Muscle of back (tissue), 13 donors: ENCODE measurements around the gene ATP6V0D1. TPM values are rescaled to one million over a fixed set of nuclear protein-coding genes. Genes with fewer than 3 reads are reported as not detected.
"Not testable (repeated sequence)": the region's sequence is repeated elsewhere in the genome, so short reads cannot be mapped to it uniquely, and the experiment has no call there.

Source experiments
- DNase-seq, 3 donors: peaks; one replicate each; pipeline versions ENCODE4 v3.0.0 to v3.0.0-alpha.2; 2013
- long read RNA-seq, 9 donors: transcript quantifications; one replicate each; lab custom pipeline, GENCODE V29; 2026
- polyA plus RNA-seq, 10 donors: library from polyadenylated mRNA; unstranded; fragments of 120-200 nt; gene quantifications; one replicate each; pipeline ENCODE4 v1.2.1, GENCODE V29; 2013; ENCODE audit not compliant: insufficient read length in 10 of 10

Gene ATP6V0D1
- polyA plus RNA-seq = 10 to 100 TPM; 51.9 to 64.9 (median 60.4) TPM
- long read RNA-seq, donor 1, transcript ATP6V0D1-201 (8 exons, 1,716 nt) = major isoform, 17 of 17 reads
- long read RNA-seq, donor 1, partial matches to known transcripts = 0 of 17 reads
- long read RNA-seq, donor 1, other reads (novel, unspliced or antisense) = 0 of 17 reads
- long read RNA-seq, donor 2, transcript ATP6V0D1-201 (8 exons, 1,716 nt) = major isoform, 15 of 25 reads
- long read RNA-seq, donor 2, partial matches to known transcripts = 9 of 25 reads
- long read RNA-seq, donor 2, other reads (novel, unspliced or antisense) = 0 of 25 reads
- long read RNA-seq, donor 3 = 0 reads
- long read RNA-seq, donor 4, transcript ATP6V0D1-201 (8 exons, 1,716 nt) = major isoform, 7 of 8 reads
- long read RNA-seq, donor 4, partial matches to known transcripts = 0 of 8 reads
- long read RNA-seq, donor 4, other reads (novel, unspliced or antisense) = 0 of 8 reads
- long read RNA-seq, donor 5, transcript ATP6V0D1-201 (8 exons, 1,716 nt) = major isoform, 32 of 32 reads
- long read RNA-seq, donor 5, partial matches to known transcripts = 0 of 32 reads
- long read RNA-seq, donor 5, other reads (novel, unspliced or antisense) = 0 of 32 reads
- long read RNA-seq, donor 6, transcript ATP6V0D1-201 (8 exons, 1,716 nt) = major isoform, 26 of 26 reads
- long read RNA-seq, donor 6, partial matches to known transcripts = 0 of 26 reads
- long read RNA-seq, donor 6, other reads (novel, unspliced or antisense) = 0 of 26 reads
- long read RNA-seq, donor 7, transcript ATP6V0D1-201 (8 exons, 1,716 nt) = major isoform, 18 of 19 reads
- long read RNA-seq, donor 7, partial matches to known transcripts = 0 of 19 reads
- long read RNA-seq, donor 7, other reads (novel, unspliced or antisense) = 0 of 19 reads
- long read RNA-seq, donor 8, transcript ATP6V0D1-201 (8 exons, 1,716 nt) = major isoform, 9 of 9 reads
- long read RNA-seq, donor 8, partial matches to known transcripts = 0 of 9 reads
- long read RNA-seq, donor 8, other reads (novel, unspliced or antisense) = 0 of 9 reads
- long read RNA-seq, donor 9, partial matches to known transcripts = 0 of 1 reads
- long read RNA-seq, donor 9, other reads (novel, unspliced or antisense) = 0 of 1 reads

- DNase-seq = peak; percentile 98 to 100 (median 100)
Observed at GRCh38 chr16:67480833-67481560, at the start of gene ATP6V0D1. ATP6V0D1 (minus strand) TSS chr16:67481157; CDS start chr16:67481086, 71 bp downstream.

- DNase-seq = peak; percentile 57 to 83 (median 66)
Observed at GRCh38 chr16:67530013-67530939, 49.3 kb upstream of the ATP6V0D1 start.

GRCh38 chr16:67529582-67530012 lies 48.6 kb upstream of the ATP6V0D1 start:
- no peak for DNase-seq

GRCh38 chr16:67528870-67529581 lies 48.1 kb upstream of the ATP6V0D1 start:
- peak in 1 of 3 donors; percentile 82 for DNase-seq

GRCh38 chr16:67528222-67528869 lies 47.4 kb upstream of the ATP6V0D1 start, which contains the start of gene RIPOR1:
RIPOR1 (plus strand) TSS chr16:67528829; CDS start chr16:67538447, 9,618 bp downstream.
- peak in 1 of 3 donors; percentile 54 for DNase-seq

- DNase-seq = no peak
Observed at GRCh38 chr16:67526149-67526791, 45.3 kb upstream of the ATP6V0D1 start.

GRCh38 chr16:67525176-67525860 lies 44.4 kb upstream of the ATP6V0D1 start:
- DNase-seq = no peak

- peak; percentile 95 to 96 (median 96) for DNase-seq
Observed at GRCh38 chr16:67521095-67521804, 40.3 kb upstream of the ATP6V0D1 start.

GRCh38 chr16:67519242-67519641 lies 38.3 kb upstream of the ATP6V0D1 start:
- no peak for DNase-seq

GRCh38 chr16:67518676-67519075 lies 37.7 kb upstream of the ATP6V0D1 start:
- no peak for DNase-seq

- no peak for DNase-seq
Observed at GRCh38 chr16:67517661-67518423, 36.9 kb upstream of the ATP6V0D1 start.

- no peak for DNase-seq
Observed at GRCh38 chr16:67517155-67517445, 36.1 kb upstream of the ATP6V0D1 start.

- no peak for DNase-seq
Observed at GRCh38 chr16:67516296-67517154, 35.6 kb upstream of the ATP6V0D1 start.

- peak; percentile 76 to 87 (median 80) for DNase-seq
Observed at GRCh38 chr16:67514382-67514828, 33.4 kb upstream of the ATP6V0D1 start.

- DNase-seq = not testable (repeated sequence)
Observed at GRCh38 chr16:67513892-67514291, 32.9 kb upstream of the ATP6V0D1 start.
